ENCODE results near the gene MAPK7.
"Not testable (repeated sequence)": the region's sequence is repeated elsewhere in the genome, so short reads cannot be mapped to it uniquely, and the experiment has no call there.

MAPK7 gene

GRCh38 chr17:19343671-19344151 lies 34.6 kb upstream of the MAPK7 start:
- no peak for DNase-seq

- no peak for DNase-seq
These were observed 33.8 kb upstream of the MAPK7 start for GRCh38 chr17:19344311-19345066.

GRCh38 chr17:19345067-19345460 lies 33.2 kb upstream of the MAPK7 start:
- DNase-seq: no peak

GRCh38 chr17:19345486-19346350 lies 32.6 kb upstream of the MAPK7 start:
- DNase-seq: no peak

- DNase-seq: no peak
These were observed 31.7 kb upstream of the MAPK7 start for GRCh38 chr17:19346351-19347255.

- DNase-seq: no peak
These were observed 30.8 kb upstream of the MAPK7 start for GRCh38 chr17:19347323-19348080.

GRCh38 chr17:19348081-19348650 lies 30.1 kb upstream of the MAPK7 start:
- no peak for DNase-seq

GRCh38 chr17:19348806-19349205 lies 29.5 kb upstream of the MAPK7 start:
- DNase-seq: no peak

GRCh38 chr17:19353401-19353800 lies 24.9 kb upstream of the MAPK7 start:
- not testable (repeated sequence) for DNase-seq

GRCh38 chr17:19354748-19355147 lies 23.6 kb upstream of the MAPK7 start:
- DNase-seq: no peak

- no peak for DNase-seq
These were observed 20.9 kb upstream of the MAPK7 start for GRCh38 chr17:19357351-19357750.

GRCh38 chr17:19357761-19358160 lies 20.5 kb upstream of the MAPK7 start:
- DNase-seq: no peak

- no peak for DNase-seq
These were observed 19.1 kb upstream of the MAPK7 start for GRCh38 chr17:19359151-19359550.

GRCh38 chr17:19359856-19360255 lies 18.4 kb upstream of the MAPK7 start:
- DNase-seq: no peak

GRCh38 chr17:19360772-19361171 lies 17.5 kb upstream of the MAPK7 start:
- DNase-seq: no peak

- no peak for DNase-seq
These were observed 17.0 kb upstream of the MAPK7 start for GRCh38 chr17:19361326-19361725.

GRCh38 chr17:19361944-19362276 lies 16.4 kb upstream of the MAPK7 start:
- DNase-seq: no peak

GRCh38 chr17:19362277-19363113 lies 15.8 kb upstream of the MAPK7 start, which contains the start of gene B9D1:
Gene B9D1 (minus strand): TSS chr17:19362723. CDS start chr17:19362569, 154 bp downstream.
- DNase-seq: no peak

- no peak for DNase-seq
These were observed 15.2 kb upstream of the MAPK7 start for GRCh38 chr17:19363114-19363438.

GRCh38 chr17:19363460-19364035 lies 14.8 kb upstream of the MAPK7 start:
- DNase-seq: no peak
